Measurements from ENCODE around the gene WWTR1.

- TF ChIP-seq POLR2A (IDR thresholded peaks at IDR 0.05) (no peak), CTCF (IDR thresholded peaks at IDR 0.05 in 4 of 5, conservative IDR thresholded peaks at IDR 0.05 in 1 of 5) (no peak)
These were observed 72.5 kb downstream of the WWTR1 start for GRCh38 chr3:149585401-149585726.
